HepG2 (cell line): ENCODE measurements around the gene INF2. TPM values are rescaled to one million over a fixed set of nuclear protein-coding genes. Genes with fewer than 3 reads are reported as not detected.
A peak's percentile ranks its signal among the peaks of the same experiment; 100 is the strongest.

Experiments
- ATAC-seq: fragments of 200-7000 bp; cut with Tn5 transposase; 3 replicates; pipeline ENCODE4 v1.9.1; 2020; ENCODE audit warnings: mild to moderate bottlenecking, moderate library complexity
- BruUV-seq: library from RNA; stranded (reverse); fragments of 400-500 nt; replicated peaks from 2 replicates; lab custom pipeline; 2021; lab: Mats Ljungman, UMichigan
- CTCF ChIA-PET: fragments of 300-600 bp; formaldehyde crosslinking; extraction: SDS; loops from one replicate; lab custom pipeline; 2021; ENCODE audit warnings: low total read pairs, inconsistent platforms, low intra/inter-chr PET ratio; lab: Yijun Ruan, JAX
- POLR2A ChIA-PET: fragments of 350-600 bp; sonication (Branson Sonifier 250); formaldehyde crosslinking; loops from one replicate; lab custom pipeline; 2020; ENCODE audit warnings: antibody characterized with exemption, inconsistent platforms; lab: Yijun Ruan, JAX
- DNase-seq: peaks from one replicate; pipeline ENCODE4 v3.0.0-alpha.2; 2015; ENCODE audit warnings: low spot score
- FAIRE-seq: peaks from 3 replicates; lab custom pipeline; 2011; peaks lifted over from hg19 to GRCh38; lab: Jason Lieb, UNC
- H2AFZ ChIP-seq: one replicate; pipeline ENCODE4 v1.6.1; 2011; ENCODE audit warnings: low read length, inconsistent platforms
- H3K27ac ChIP-seq: fragments of 300-600 bp; 3 replicates; pipeline ENCODE4 v1.8.0; 2011; ENCODE audit warnings: mixed run types, mild to moderate bottlenecking, mixed read lengths, low read length, inconsistent platforms; ENCODE audit not compliant: insufficient read depth; ENCODE audit errors: extremely low read length
- H3K27me3 ChIP-seq, 2 experiments: fragments of 200-600 bp in 1 of 2; 2 replicates in 1 of 2; 3 replicates in 1 of 2; pipeline versions ENCODE4 v1.6.0 to v1.8.0; 2011; ENCODE audit warnings: low read length in 2 of 2, mild to moderate bottlenecking in 2 of 2, moderate library complexity in 2 of 2, inconsistent platforms in 1 of 2; ENCODE audit not compliant: insufficient read depth in 2 of 2, control insufficient read depth in 1 of 2
- H3K36me3 ChIP-seq, 2 experiments: fragments of 200-600 bp in 1 of 2; replicated peaks in 1 of 2; 2 replicates in 1 of 2; 3 replicates in 1 of 2; pipeline versions ENCODE4 v1.5.1 to v1.8.0; 2011; ENCODE audit warnings: low read length in 2 of 2, inconsistent platforms in 1 of 2; ENCODE audit not compliant: insufficient read depth in 2 of 2, control insufficient read depth in 1 of 2
- H3K4me1 ChIP-seq: 2 replicates; pipeline ENCODE4 v1.5.1; 2012; ENCODE audit warnings: low read length, inconsistent platforms; ENCODE audit not compliant: insufficient read depth
- H3K4me2 ChIP-seq: 2 replicates; pipeline ENCODE4 v1.6.0; 2011; ENCODE audit warnings: low read depth, low read length, inconsistent platforms
- H3K4me3 ChIP-seq, 3 experiments: fragments of 200-600 bp in 1 of 3; sonication (generic), shearing (Covaris generic) in 1 of 3; replicated peaks in 1 of 3; 2 replicates each; pipeline ENCODE4 v1.5.1; 2011 to 2016; ENCODE audit warnings: low read length in 3 of 3, inconsistent platforms in 2 of 3, low read depth in 2 of 3, mild to moderate bottlenecking in 2 of 3, control low read depth in 1 of 3, mixed read lengths in 1 of 3; ENCODE audit not compliant: insufficient read depth in 1 of 3
- H3K79me2 ChIP-seq: one replicate; pipeline ENCODE4 v1.6.1; 2011; ENCODE audit warnings: low read length, inconsistent platforms; ENCODE audit not compliant: insufficient read depth
- H3K9ac ChIP-seq: 2 replicates; pipeline ENCODE4 v1.6.0; 2011; ENCODE audit warnings: mild to moderate bottlenecking, low read depth, low read length, inconsistent platforms; ENCODE audit not compliant: insufficient read depth
- H3K9me3 ChIP-seq: 2 replicates; pipeline ENCODE4 v1.5.1; 2012; ENCODE audit warnings: mild to moderate bottlenecking, low read length
- H4K20me1 ChIP-seq: 2 replicates; pipeline ENCODE4 v1.6.0; 2011; ENCODE audit warnings: inconsistent platforms, mild to moderate bottlenecking, low read length, moderate library complexity; ENCODE audit not compliant: insufficient read depth
- AHR ChIP-seq: IDR thresholded peaks from 2 replicates; pipeline ENCODE4 v1.6.1; 2018; ENCODE audit warnings: missing genetic modification reagents, missing compliant biosample characterization
- HIC2 ChIP-seq: sonication (generic); formaldehyde crosslinking; IDR thresholded peaks from 2 replicates; pipeline ENCODE4 v1.9.0; 2022; ENCODE audit warnings: low read depth, missing genetic modification reagents
- MAZ ChIP-seq, 2 experiments: sonication (generic) in 1 of 2; formaldehyde crosslinking in 1 of 2; IDR thresholded peaks; 2 replicates each; pipeline versions ENCODE4 v1.5.0 to v1.6.1; 2012 to 2020; ENCODE audit warnings: low read depth in 2 of 2, mild to moderate bottlenecking in 2 of 2, borderline replicate concordance in 1 of 2, improper control_type of control experiment in 1 of 2, low read length in 1 of 2, missing genetic modification reagents in 1 of 2, moderate library complexity in 1 of 2
- MBD4 ChIP-seq: IDR thresholded peaks from 2 replicates; pipeline ENCODE4 v1.6.1; 2012; ENCODE audit warnings: low read length, inconsistent platforms, borderline replicate concordance
- MTERF4 ChIP-seq: sonication (generic); formaldehyde crosslinking; IDR thresholded peaks from 2 replicates; pipeline ENCODE4 v1.8.0; 2023; ENCODE audit warnings: mild to moderate bottlenecking, missing genetic modification reagents
- NCOR1 ChIP-seq: fragments of 200-600 bp; sonication (generic); IDR thresholded peaks from 2 replicates; pipeline ENCODE4 v1.7.0; 2017; ENCODE audit warnings: antibody characterized with exemption, low read length, borderline replicate concordance
- NFKBIZ ChIP-seq: IDR thresholded peaks from 2 replicates; pipeline ENCODE4 v1.6.1; 2018; ENCODE audit warnings: missing genetic modification reagents, missing compliant biosample characterization
- ONECUT2 ChIP-seq: sonication (generic); formaldehyde crosslinking; IDR thresholded peaks from 2 replicates; pipeline ENCODE4 v1.4.0; 2020; ENCODE audit warnings: missing genetic modification reagents
- RORA ChIP-seq: sonication (generic); formaldehyde crosslinking; IDR thresholded peaks from 2 replicates; pipeline ENCODE4 v1.5.0; 2020; ENCODE audit warnings: mild to moderate bottlenecking, missing genetic modification reagents, moderate library complexity
- ZNF44 ChIP-seq: sonication (generic); formaldehyde crosslinking; IDR thresholded peaks from 2 replicates; pipeline ENCODE4 v1.5.1; 2020; ENCODE audit warnings: mild to moderate bottlenecking, missing genetic modification reagents
- ZNF776 ChIP-seq: sonication (generic); formaldehyde crosslinking; IDR thresholded peaks from 2 replicates; pipeline ENCODE4 v1.4.0; 2020; ENCODE audit warnings: mild to moderate bottlenecking, missing genetic modification reagents
- WGBS: methylation state at CpG from one replicate; pipeline ENCODE4 v1.1.6; 2017; ENCODE audit warnings: low lambda C conversion rate; 5-methylcytosine and 5-hydroxymethylcytosine counted together
- in situ Hi-C: cut with HindIII; loops from 2 replicates; pipeline ENCODE4 v1.10.0; 2017; ENCODE audit warnings: low pct_unique_long_range_greater_than_20kb; ENCODE audit not compliant: extremely low pct_ligation_motif_present
- intact Hi-C: fragments of 100-400 bp; cut with micrococcal nuclease; formaldehyde crosslinking; loops from one replicate; pipeline ENCODE4 v1.10.0; 2022; ENCODE audit not compliant: unreplicated experiment
- polyA plus RNA-seq, 8 experiments: library from polyadenylated mRNA; depleted of rRNA in 3 of 8; stranded (reverse) in 7 of 8; unstranded in 1 of 8; fragments of >200 nt; fragmentation: Illumina TruSeq in 4 of 8; extraction: Trizol in 4 of 8; gene quantifications; 2 replicates each; pipeline versions ENCODE4 v1.2.1 to v1.2.3, GENCODE V29; 2011 to 2016; ENCODE audit warnings: low read depth in 4 of 8, missing spikeins in 1 of 8, mixed read lengths in 1 of 8; ENCODE audit not compliant: insufficient read depth in 1 of 8
- total RNA-seq, 5 experiments: library from RNA; depleted of rRNA; stranded (reverse); fragments of >200 nt; fragmentation: Illumina TruSeq; extraction: Trizol; gene quantifications; 2 replicates each; pipeline ENCODE4 v1.2.3, GENCODE V29; 2016; ENCODE audit warnings: low read depth in 1 of 5
- TF ChIP-seq, protein P1 (sequence below): IDR thresholded peaks from 2 replicates; pipeline ENCODE4 v1.6.1; 2016; ENCODE audit warnings: low read depth, borderline replicate concordance
- TF ChIP-seq, protein P2 (sequence below), 2 experiments: sonication (generic) in 1 of 2; formaldehyde crosslinking in 1 of 2; IDR thresholded peaks; 2 replicates each; pipeline versions ENCODE4 v1.4.0 to v1.6.1; 2018 to 2020; ENCODE audit warnings: missing genetic modification reagents in 2 of 2, borderline replicate concordance in 1 of 2, low read depth in 1 of 2, mild to moderate bottlenecking in 1 of 2, missing biosample characterization in 1 of 2

The INF2 gene
- total and polyA plus RNA-seq, 2 of the 13 experiments (the other 11 are each of a cell fraction or from before 2014, with no cell fraction given) = 16.4 to 26.4 TPM

- TF ChIP-seq, protein P1, sequence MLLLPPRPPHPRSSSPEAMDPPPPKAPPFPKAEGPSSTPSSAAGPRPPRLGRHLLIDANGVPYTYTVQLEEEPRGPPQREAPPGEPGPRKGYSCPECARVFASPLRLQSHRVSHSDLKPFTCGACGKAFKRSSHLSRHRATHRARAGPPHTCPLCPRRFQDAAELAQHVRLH = peak; percentile 45; the same call in 1 of the 2 replicates
- TF ChIP-seq, protein P2, sequence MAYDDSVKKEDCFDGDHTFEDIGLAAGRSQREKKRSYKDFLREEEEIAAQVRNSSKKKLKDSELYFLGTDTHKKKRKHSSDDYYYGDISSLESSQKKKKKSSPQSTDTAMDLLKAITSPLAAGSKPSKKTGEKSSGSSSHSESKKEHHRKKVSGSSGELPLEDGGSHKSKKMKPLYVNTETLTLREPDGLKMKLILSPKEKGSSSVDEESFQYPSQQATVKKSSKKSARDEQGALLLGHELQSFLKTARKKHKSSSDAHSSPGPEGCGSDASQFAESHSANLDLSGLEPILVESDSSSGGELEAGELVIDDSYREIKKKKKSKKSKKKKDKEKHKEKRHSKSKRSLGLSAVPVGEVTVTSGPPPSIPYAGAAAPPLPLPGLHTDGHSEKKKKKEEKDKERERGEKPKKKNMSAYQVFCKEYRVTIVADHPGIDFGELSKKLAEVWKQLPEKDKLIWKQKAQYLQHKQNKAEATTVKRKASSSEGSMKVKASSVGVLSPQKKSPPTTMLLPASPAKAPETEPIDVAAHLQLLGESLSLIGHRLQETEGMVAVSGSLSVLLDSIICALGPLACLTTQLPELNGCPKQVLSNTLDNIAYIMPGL (CRISPR knock-in tag; IDR thresholded peaks at IDR 0.05; ENCODE audit: borderline replicate concordance in 1 of 2, low read depth in 1 of 2) = 0 out of 4 replicates have a peak, but pooled peaks of 1 of the 2 experiments have one; percentile 32
- TF ChIP-seq MAZ (IDR thresholded peaks at IDR 0.05; ENCODE audit: borderline replicate concordance, low read depth, low read length) = 0 out of 2 replicates have a peak, but pooled peaks have one; percentile 37
- no peak for TF ChIP-seq MAZ (CRISPR knock-in tag; IDR thresholded peaks at IDR 0.05; ENCODE audit: low read depth)
- 0 out of 2 replicates have a peak, but pooled peaks have one; percentile 43 for TF ChIP-seq AHR (CRISPR knock-in tag)
- peak; percentile 58; the same call in 1 of the 2 replicates for TF ChIP-seq ZNF776 (CRISPR knock-in tag)
Observed at GRCh38 chr14:104708606-104709268, 19.3 kb downstream of the INF2 start (continued).

DNA sequence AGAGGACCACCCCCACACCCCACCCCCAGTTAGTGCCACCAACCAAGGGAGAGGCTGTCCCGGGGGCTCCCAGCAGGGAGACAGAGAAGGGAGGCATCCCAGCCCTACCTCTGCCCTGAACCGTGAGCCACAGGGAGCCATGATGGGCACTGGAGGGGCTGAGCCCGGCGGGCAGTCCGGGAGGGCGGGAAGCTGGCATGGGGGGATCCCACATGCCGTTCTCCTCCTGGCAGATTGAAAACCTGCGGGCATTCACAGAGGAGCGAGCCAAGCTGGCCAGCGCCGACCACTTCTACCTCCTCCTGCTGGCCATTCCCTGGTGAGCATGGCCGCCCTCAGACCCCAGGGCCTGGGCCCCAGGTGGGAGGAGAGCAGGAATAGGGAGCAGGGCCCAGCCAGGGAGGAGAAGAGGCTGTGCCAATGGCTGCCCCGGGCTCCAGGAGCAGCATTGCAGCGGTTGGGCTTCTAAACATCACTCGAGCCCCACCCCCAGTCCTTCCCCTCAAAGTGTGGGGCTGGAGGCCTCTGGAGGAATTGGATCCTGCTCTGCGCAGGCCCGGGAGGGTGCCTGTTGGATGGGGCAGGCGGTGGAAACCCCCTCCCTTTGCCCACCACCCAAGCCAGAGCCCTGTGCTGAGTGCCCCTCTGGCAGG lies 20.1 kb downstream of the INF2 start:
- DNase-seq (no peak), ATAC-seq (no peak), FAIRE-seq (no peak)
- H3K9me3 ChIP-seq = no peaks in the 10 kb centered on the region
- ChIA-PET CTCF (interaction anchor here (0.9 to 2.1 kb wide), 4 partner anchors 24 to 61 kb away, joined by 3 to 31 read pairs (median 4); no protein-coding TSS in a partner anchor), POLR2A (interaction anchor here (0.6 to 0.9 kb wide), 2 partner anchors 24 to 43 kb away, joined by 3 to 4 read pairs; no protein-coding TSS in a partner anchor)
- H3K9ac ChIP-seq = no peak overlapping the region
- no peak overlapping the region for H3K4me2 ChIP-seq
- no peak overlapping the region for H3K4me3 ChIP-seq
- no peaks in the 10 kb centered on the region for H3K27me3 ChIP-seq
- in situ Hi-C loops (loop anchor here (5.0 kb wide), 1 partner anchor 57 kb away; no protein-coding TSS in a partner anchor), intact Hi-C loops (no loop called here)
- H3K27ac ChIP-seq = no peak overlapping the region
- H2AFZ ChIP-seq = no peak overlapping the region
- no peaks in the 10 kb centered on the region for H3K4me1 ChIP-seq
- 90% methylated on average over 7 of the region's 18 CpGs for WGBS
- no peaks in the 10 kb centered on the region for H3K79me2 ChIP-seq
- peaks cover 15 to 33% of the 10 kb centered on the region in 2 experiments; a peak in 3 of 5 replicates for H3K36me3 ChIP-seq
- BruUV-seq = no TSS peak
- H4K20me1 ChIP-seq = no peaks in the 10 kb centered on the region
- no peak for TF ChIP-seq RORA
- no peak for TF ChIP-seq MTERF4 (CRISPR knock-in tag)
- no peak for TF ChIP-seq NFKBIZ (CRISPR knock-in tag)
- TF ChIP-seq NCOR1 = no peak
- TF ChIP-seq HIC2 = no peak
- no peak for TF ChIP-seq ZNF44 (CRISPR knock-in tag)
- TF ChIP-seq ONECUT2 = no peak
- TF ChIP-seq MBD4 = no peak
